ENCODE data around the gene HEYL. TPM values are rescaled to one million over a fixed set of nuclear protein-coding genes. Genes with fewer than 3 reads are reported as not detected.

Gene HEYL
- total RNA-seq, 1 donor from 2014 or later, result 4.3 TPM

- Mint-ChIP-seq H3K4me3 (ENCODE audit: low read depth) (no peak overlapping the region), H3K27me3 (peaks cover 77% of the 10 kb centered on the region), H3K27ac (no peak overlapping the region), H3K36me3 (ENCODE audit: insufficient read depth) (no peaks in the 10 kb centered on the region), H3K9me3 (ENCODE audit: low read depth) (no peaks in the 10 kb centered on the region), H3K4me1 (ENCODE audit: low read depth) (no peaks in the 10 kb centered on the region)
- DNase-seq (ENCODE audit: low spot score, unreplicated experiment), result no peak
- TF ChIP-seq CTCF (IDR thresholded peaks at IDR 0.05; ENCODE audit: unreplicated experiment), result no peak
Measured at GRCh38 chr1:39668894-39669293, 29.5 kb upstream of the HEYL start.

- Mint-ChIP-seq H3K4me3 (ENCODE audit: low read depth) (no peak overlapping the region), H3K27ac (no peak overlapping the region), H3K4me1 (ENCODE audit: low read depth) (no peaks in the 10 kb centered on the region), H3K36me3 (ENCODE audit: insufficient read depth) (no peaks in the 10 kb centered on the region), H3K9me3 (ENCODE audit: low read depth) (no peaks in the 10 kb centered on the region), H3K27me3 (peaks cover 71% of the 10 kb centered on the region)
- TF ChIP-seq CTCF (IDR thresholded peaks at IDR 0.05; ENCODE audit: unreplicated experiment), result no peak
- no peak for DNase-seq (ENCODE audit: low spot score, unreplicated experiment)
Measured at GRCh38 chr1:39668111-39668510, 28.7 kb upstream of the HEYL start.

- Mint-ChIP-seq H3K27me3 (peaks cover 69% of the 10 kb centered on the region), H3K4me1 (ENCODE audit: low read depth) (no peaks in the 10 kb centered on the region), H3K36me3 (ENCODE audit: insufficient read depth) (no peaks in the 10 kb centered on the region), H3K9me3 (ENCODE audit: low read depth) (no peaks in the 10 kb centered on the region), H3K4me3 (ENCODE audit: low read depth) (no peak overlapping the region), H3K27ac (no peak overlapping the region)
- no peak for DNase-seq (ENCODE audit: low spot score, unreplicated experiment)
- no peak for TF ChIP-seq CTCF (IDR thresholded peaks at IDR 0.05; ENCODE audit: unreplicated experiment)
Measured at GRCh38 chr1:39666772-39667171, 27.3 kb upstream of the HEYL start.

GRCh38 chr1:39663559-39663958, 24.1 kb upstream of the HEYL start:
- DNase-seq (ENCODE audit: low spot score, unreplicated experiment), result no peak
- TF ChIP-seq CTCF (IDR thresholded peaks at IDR 0.05; ENCODE audit: unreplicated experiment), result no peak
- Mint-ChIP-seq H3K27ac (no peak overlapping the region), H3K27me3 (peaks cover 71% of the 10 kb centered on the region), H3K36me3 (ENCODE audit: insufficient read depth) (no peaks in the 10 kb centered on the region), H3K9me3 (ENCODE audit: low read depth) (no peaks in the 10 kb centered on the region), H3K4me3 (ENCODE audit: low read depth) (no peak overlapping the region), H3K4me1 (ENCODE audit: low read depth) (no peaks in the 10 kb centered on the region)

- H3K4me1 Mint-ChIP-seq (ENCODE audit: low read depth), result no peaks in the 10 kb centered on the region
- no peaks in the 10 kb centered on the region for H3K9me3 Mint-ChIP-seq (ENCODE audit: low read depth)
- H3K4me3 Mint-ChIP-seq (ENCODE audit: low read depth), result no peak overlapping the region
- no peaks in the 10 kb centered on the region for H3K36me3 Mint-ChIP-seq (ENCODE audit: insufficient read depth)
- no peak overlapping the region for H3K27ac Mint-ChIP-seq
- peaks cover 68% of the 10 kb centered on the region for H3K27me3 Mint-ChIP-seq
- no peak for DNase-seq (ENCODE audit: low spot score, unreplicated experiment)
- TF ChIP-seq CTCF (IDR thresholded peaks at IDR 0.05; ENCODE audit: unreplicated experiment), result no peak
Measured at GRCh38 chr1:39662861-39663260, 23.4 kb upstream of the HEYL start.

All from progenitor cell of endocrine pancreas (in vitro differentiated cells).